ENCODE results near the gene APH1A. TPM values are rescaled to one million over a fixed set of nuclear protein-coding genes. Genes with fewer than 3 reads are reported as not detected.

Gene APH1A
- total and polyA plus RNA-seq, 10 of the 15 experiments (the other 5 are each of a cell fraction or from before 2014, with no cell fraction given): 6.7 to 130 (median 87.7) TPM

DNA sequence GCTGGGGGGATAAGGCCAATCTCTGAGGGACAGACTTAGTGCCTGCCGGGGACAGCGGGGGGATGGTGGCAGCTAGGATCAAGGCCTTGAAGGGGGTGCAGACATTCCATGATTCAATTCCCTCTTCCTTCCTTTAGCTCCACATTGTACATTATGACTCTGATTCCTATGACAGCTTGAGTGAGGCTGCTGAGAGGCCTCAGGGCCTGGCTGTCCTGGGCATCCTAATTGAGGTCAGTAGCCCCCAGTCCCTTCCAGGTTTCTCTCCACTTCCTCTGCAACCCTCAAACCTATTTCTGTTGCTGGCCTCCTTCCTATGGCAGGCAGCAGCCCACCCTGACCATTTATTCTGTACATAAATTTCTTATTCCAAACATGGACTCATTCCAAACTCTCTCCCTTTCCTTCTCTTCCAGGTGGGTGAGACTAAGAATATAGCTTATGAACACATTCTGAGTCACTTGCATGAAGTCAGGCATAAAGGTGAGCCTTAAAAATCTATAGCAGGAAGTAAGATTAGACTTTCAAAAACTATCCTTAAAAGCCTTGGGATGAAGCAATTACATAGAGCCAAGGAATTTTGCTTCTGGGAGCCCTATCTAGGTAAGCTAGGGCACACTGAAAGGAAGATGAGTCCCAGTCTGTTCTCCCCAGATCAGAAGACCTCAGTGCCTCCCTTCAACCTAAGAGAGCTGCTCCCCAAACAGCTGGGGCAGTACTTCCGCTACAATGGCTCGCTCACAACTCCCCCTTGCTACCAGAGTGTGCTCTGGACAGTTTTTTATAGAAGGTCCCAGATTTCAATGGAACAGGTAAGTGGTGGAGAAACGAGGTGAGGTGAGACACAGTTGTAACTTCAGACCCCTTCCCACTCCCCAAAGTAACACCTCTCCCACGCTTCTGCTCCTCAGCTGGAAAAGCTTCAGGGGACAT lies 6.2 kb downstream of the APH1A start (continued):
- TF ChIP-seq, protein P1, sequence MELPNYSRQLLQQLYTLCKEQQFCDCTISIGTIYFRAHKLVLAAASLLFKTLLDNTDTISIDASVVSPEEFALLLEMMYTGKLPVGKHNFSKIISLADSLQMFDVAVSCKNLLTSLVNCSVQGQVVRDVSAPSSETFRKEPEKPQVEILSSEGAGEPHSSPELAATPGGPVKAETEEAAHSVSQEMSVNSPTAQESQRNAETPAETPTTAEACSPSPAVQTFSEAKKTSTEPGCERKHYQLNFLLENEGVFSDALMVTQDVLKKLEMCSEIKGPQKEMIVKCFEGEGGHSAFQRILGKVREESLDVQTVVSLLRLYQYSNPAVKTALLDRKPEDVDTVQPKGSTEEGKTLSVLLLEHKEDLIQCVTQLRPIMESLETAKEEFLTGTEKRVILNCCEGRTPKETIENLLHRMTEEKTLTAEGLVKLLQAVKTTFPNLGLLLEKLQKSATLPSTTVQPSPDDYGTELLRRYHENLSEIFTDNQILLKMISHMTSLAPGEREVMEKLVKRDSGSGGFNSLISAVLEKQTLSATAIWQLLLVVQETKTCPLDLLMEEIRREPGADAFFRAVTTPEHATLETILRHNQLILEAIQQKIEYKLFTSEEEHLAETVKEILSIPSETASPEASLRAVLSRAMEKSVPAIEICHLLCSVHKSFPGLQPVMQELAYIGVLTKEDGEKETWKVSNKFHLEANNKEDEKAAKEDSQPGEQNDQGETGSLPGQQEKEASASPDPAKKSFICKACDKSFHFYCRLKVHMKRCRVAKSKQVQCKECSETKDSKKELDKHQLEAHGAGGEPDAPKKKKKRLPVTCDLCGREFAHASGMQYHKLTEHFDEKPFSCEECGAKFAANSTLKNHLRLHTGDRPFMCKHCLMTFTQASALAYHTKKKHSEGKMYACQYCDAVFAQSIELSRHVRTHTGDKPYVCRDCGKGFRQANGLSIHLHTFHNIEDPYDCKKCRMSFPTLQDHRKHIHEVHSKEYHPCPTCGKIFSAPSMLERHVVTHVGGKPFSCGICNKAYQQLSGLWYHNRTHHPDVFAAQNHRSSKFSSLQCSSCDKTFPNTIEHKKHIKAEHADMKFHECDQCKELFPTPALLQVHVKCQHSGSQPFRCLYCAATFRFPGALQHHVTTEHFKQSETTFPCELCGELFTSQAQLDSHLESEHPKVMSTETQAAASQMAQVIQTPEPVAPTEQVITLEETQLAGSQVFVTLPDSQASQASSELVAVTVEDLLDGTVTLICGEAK (IDR thresholded peaks at IDR 0.05; ENCODE audit: borderline replicate concordance): no peak
- no peak for TF ChIP-seq NRF1 (conservative IDR thresholded peaks at IDR 0.05; ENCODE audit: low read depth, low read length)
- TF ChIP-seq ZZZ3 (IDR thresholded peaks at IDR 0.05; ENCODE audit: control insufficient read depth, insufficient read length, low read depth): no peak
- no peak for TF ChIP-seq SUPT20H (IDR thresholded peaks at IDR 0.05; ENCODE audit: borderline replicate concordance, control insufficient read depth, low read depth, low read length)
- TF ChIP-seq NR2C1 (IDR thresholded peaks at IDR 0.05): no peak
- TF ChIP-seq BACH1 (IDR thresholded peaks at IDR 0.05; ENCODE audit: borderline replicate concordance): no peak
- TF ChIP-seq, protein P2, sequence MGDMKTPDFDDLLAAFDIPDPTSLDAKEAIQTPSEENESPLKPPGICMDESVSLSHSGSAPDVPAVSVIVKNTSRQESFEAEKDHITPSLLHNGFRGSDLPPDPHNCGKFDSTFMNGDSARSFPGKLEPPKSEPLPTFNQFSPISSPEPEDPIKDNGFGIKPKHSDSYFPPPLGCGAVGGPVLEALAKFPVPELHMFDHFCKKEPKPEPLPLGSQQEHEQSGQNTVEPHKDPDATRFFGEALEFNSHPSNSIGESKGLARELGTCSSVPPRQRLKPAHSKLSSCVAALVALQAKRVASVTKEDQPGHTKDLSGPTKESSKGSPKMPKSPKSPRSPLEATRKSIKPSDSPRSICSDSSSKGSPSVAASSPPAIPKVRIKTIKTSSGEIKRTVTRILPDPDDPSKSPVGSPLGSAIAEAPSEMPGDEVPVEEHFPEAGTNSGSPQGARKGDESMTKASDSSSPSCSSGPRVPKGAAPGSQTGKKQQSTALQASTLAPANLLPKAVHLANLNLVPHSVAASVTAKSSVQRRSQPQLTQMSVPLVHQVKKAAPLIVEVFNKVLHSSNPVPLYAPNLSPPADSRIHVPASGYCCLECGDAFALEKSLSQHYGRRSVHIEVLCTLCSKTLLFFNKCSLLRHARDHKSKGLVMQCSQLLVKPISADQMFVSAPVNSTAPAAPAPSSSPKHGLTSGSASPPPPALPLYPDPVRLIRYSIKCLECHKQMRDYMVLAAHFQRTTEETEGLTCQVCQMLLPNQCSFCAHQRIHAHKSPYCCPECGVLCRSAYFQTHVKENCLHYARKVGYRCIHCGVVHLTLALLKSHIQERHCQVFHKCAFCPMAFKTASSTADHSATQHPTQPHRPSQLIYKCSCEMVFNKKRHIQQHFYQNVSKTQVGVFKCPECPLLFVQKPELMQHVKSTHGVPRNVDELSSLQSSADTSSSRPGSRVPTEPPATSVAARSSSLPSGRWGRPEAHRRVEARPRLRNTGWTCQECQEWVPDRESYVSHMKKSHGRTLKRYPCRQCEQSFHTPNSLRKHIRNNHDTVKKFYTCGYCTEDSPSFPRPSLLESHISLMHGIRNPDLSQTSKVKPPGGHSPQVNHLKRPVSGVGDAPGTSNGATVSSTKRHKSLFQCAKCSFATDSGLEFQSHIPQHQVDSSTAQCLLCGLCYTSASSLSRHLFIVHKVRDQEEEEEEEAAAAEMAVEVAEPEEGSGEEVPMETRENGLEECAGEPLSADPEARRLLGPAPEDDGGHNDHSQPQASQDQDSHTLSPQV (IDR thresholded peaks at IDR 0.05): no peak
